Panc1 (cell line): ENCODE results near the gene TMEM175. TPM values are rescaled to one million over a fixed set of nuclear protein-coding genes. Genes with fewer than 3 reads are reported as not detected.
A peak's percentile ranks its signal among the peaks of the same experiment; 100 is the strongest.
"Not testable (repeated sequence)": the region's sequence is repeated elsewhere in the genome, so short reads cannot be mapped to it uniquely, and the experiment has no call there.

ENCODE experiments used
- ATAC-seq: fragments of 200-7000 bp; cut with Tn5 transposase; 2 replicates; pipeline ENCODE4 v1.9.1; 2020; ENCODE audit warnings: mild to moderate bottlenecking, moderate library complexity
- BruUV-seq: library from RNA; stranded (reverse); fragments of 400-500 nt; replicated peaks from 2 replicates; lab custom pipeline; 2021; lab: Mats Ljungman, UMichigan
- CTCF ChIA-PET: fragments of 300-600 bp; sonication (Branson Sonifier 250); formaldehyde crosslinking; loops from one replicate; lab custom pipeline; 2022; ENCODE audit warnings: antibody characterized with exemption; lab: Charles Lee
- POLR2A ChIA-PET: fragments of 300-600 bp; sonication (Branson Sonifier 250); formaldehyde crosslinking; loops from one replicate; lab custom pipeline; 2022; ENCODE audit warnings: antibody characterized with exemption; lab: Charles Lee
- DNase-seq: peaks from one replicate; pipeline ENCODE4 v3.0.0-alpha.2; 2010; ENCODE audit warnings: low read depth, low spot score
- H3K27ac ChIP-seq: 2 replicates; pipeline ENCODE4 v1.5.1; 2011; ENCODE audit warnings: mild to moderate bottlenecking, low read length, inconsistent platforms
- H3K27me3 ChIP-seq: fragments of 200-500 bp; sonication (Bioruptor generic); 2 replicates; pipeline ENCODE4 v1.6.0; 2014; ENCODE audit warnings: low read length, inconsistent platforms; ENCODE audit not compliant: control insufficient read depth, insufficient read depth
- H3K36me3 ChIP-seq: fragments of 200-500 bp; sonication (Bioruptor generic); 2 replicates; pipeline ENCODE4 v1.5.1; 2014; ENCODE audit warnings: inconsistent platforms, mild to moderate bottlenecking, low read length, moderate library complexity; ENCODE audit not compliant: control insufficient read depth, insufficient read depth
- H3K4me1 ChIP-seq: 2 replicates; pipeline ENCODE4 v1.5.1; 2011; ENCODE audit warnings: inconsistent platforms, mild to moderate bottlenecking, low read length, moderate library complexity; ENCODE audit not compliant: control insufficient read depth, insufficient read depth
- H3K4me3 ChIP-seq, 2 experiments: 2 replicates each; pipeline ENCODE4 v1.5.1; 2011 to 2012; ENCODE audit warnings: low read depth in 2 of 2, low read length in 2 of 2, mild to moderate bottlenecking in 2 of 2, inconsistent platforms in 1 of 2, moderate library complexity in 1 of 2
- H3K9me3 ChIP-seq: fragments of 200-500 bp; sonication (Bioruptor generic); 2 replicates; pipeline ENCODE4 v1.5.1; 2014; ENCODE audit warnings: low read depth, mild to moderate bottlenecking, inconsistent platforms, low read length, moderate library complexity; ENCODE audit not compliant: control insufficient read depth, insufficient read depth
- POLR2AphosphoS5 ChIP-seq: IDR thresholded peaks from 2 replicates; pipeline ENCODE4 v1.6.1; 2012; ENCODE audit warnings: mild to moderate bottlenecking, low read depth, low read length, moderate library complexity
- SIN3A ChIP-seq: IDR thresholded peaks from 2 replicates; pipeline ENCODE4 v1.6.1; 2012; ENCODE audit warnings: low read depth, mild to moderate bottlenecking, low read length, moderate library complexity, borderline replicate concordance; ENCODE audit not compliant: insufficient read depth
- TCF7L2 ChIP-seq: IDR thresholded peaks from 2 replicates; pipeline ENCODE4 v1.6.1; 2011; ENCODE audit warnings: mild to moderate bottlenecking, low read depth, low read length, inconsistent platforms
- in situ Hi-C: cut with HindIII; loops from 2 replicates; pipeline ENCODE4 v1.10.0; 2016; ENCODE audit warnings: low sequenced_read_pairs, low pct_unique_long_range_greater_than_20kb
- intact Hi-C: fragments of 100-400 bp; cut with micrococcal nuclease; formaldehyde crosslinking; loops from one replicate; pipeline ENCODE4 v1.10.0; 2022; ENCODE audit not compliant: unreplicated experiment
- total RNA-seq: library from RNA; stranded (reverse); gene quantifications from one replicate; pipeline ENCODE4 v1.2.1, GENCODE V29; 2021; ENCODE audit not compliant: unreplicated experiment
- TF ChIP-seq, protein P1 (sequence below): fragments of 450-650 bp; IDR thresholded peaks from 2 replicates; pipeline ENCODE4 v1.5.1; 2017; ENCODE audit warnings: mild to moderate bottlenecking
- TF ChIP-seq, protein P2 (sequence below), 2 experiments: IDR thresholded peaks; 2 replicates each; pipeline ENCODE4 v1.6.1; 2011 to 2012; ENCODE audit warnings: low read depth in 2 of 2, control low read depth in 1 of 2, low read length in 1 of 2, mild to moderate bottlenecking in 1 of 2, moderate library complexity in 1 of 2; ENCODE audit not compliant: insufficient read depth in 1 of 2

Gene TMEM175
- total RNA-seq, 1 experiment from 2014 or later: 21.8 TPM

GRCh38 chr4:973431-974397, 41.5 kb downstream of the TMEM175 start, which contains the start of gene DGKQ:
TSS of gene DGKQ (minus strand) at chr4:973569. CDS start at chr4:973482, 87 bp downstream.
- Histone ChIP-seq H3K27ac (peak within 1 kb of the TSS; percentile 17; the same call in 1 of the 2 replicates), H3K4me1 (peaks cover 6% of the 10 kb centered on the region; the same call in 1 of the 2 replicates), H3K4me3 (peak within 1 kb of the TSS; percentile 56 to 62), H3K27me3 (no peaks in the 10 kb centered on the region), H3K36me3 (no peaks in the 10 kb centered on the region), H3K9me3 (no peaks in the 10 kb centered on the region)
- intact Hi-C loops: no loop called here
- CTCF ChIA-PET: no interaction called here
- in situ Hi-C loops: no loop called here
- POLR2A ChIA-PET: no interaction called here
- DNase-seq (no peak), ATAC-seq (peak; percentile 84)
- BruUV-seq: no TSS peak
- TF ChIP-seq POLR2AphosphoS5 (no peak), TCF7L2 (no peak), SIN3A (no peak)
- TF ChIP-seq, protein P1, sequence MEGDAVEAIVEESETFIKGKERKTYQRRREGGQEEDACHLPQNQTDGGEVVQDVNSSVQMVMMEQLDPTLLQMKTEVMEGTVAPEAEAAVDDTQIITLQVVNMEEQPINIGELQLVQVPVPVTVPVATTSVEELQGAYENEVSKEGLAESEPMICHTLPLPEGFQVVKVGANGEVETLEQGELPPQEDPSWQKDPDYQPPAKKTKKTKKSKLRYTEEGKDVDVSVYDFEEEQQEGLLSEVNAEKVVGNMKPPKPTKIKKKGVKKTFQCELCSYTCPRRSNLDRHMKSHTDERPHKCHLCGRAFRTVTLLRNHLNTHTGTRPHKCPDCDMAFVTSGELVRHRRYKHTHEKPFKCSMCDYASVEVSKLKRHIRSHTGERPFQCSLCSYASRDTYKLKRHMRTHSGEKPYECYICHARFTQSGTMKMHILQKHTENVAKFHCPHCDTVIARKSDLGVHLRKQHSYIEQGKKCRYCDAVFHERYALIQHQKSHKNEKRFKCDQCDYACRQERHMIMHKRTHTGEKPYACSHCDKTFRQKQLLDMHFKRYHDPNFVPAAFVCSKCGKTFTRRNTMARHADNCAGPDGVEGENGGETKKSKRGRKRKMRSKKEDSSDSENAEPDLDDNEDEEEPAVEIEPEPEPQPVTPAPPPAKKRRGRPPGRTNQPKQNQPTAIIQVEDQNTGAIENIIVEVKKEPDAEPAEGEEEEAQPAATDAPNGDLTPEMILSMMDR: no peak
- TF ChIP-seq, protein P2, sequence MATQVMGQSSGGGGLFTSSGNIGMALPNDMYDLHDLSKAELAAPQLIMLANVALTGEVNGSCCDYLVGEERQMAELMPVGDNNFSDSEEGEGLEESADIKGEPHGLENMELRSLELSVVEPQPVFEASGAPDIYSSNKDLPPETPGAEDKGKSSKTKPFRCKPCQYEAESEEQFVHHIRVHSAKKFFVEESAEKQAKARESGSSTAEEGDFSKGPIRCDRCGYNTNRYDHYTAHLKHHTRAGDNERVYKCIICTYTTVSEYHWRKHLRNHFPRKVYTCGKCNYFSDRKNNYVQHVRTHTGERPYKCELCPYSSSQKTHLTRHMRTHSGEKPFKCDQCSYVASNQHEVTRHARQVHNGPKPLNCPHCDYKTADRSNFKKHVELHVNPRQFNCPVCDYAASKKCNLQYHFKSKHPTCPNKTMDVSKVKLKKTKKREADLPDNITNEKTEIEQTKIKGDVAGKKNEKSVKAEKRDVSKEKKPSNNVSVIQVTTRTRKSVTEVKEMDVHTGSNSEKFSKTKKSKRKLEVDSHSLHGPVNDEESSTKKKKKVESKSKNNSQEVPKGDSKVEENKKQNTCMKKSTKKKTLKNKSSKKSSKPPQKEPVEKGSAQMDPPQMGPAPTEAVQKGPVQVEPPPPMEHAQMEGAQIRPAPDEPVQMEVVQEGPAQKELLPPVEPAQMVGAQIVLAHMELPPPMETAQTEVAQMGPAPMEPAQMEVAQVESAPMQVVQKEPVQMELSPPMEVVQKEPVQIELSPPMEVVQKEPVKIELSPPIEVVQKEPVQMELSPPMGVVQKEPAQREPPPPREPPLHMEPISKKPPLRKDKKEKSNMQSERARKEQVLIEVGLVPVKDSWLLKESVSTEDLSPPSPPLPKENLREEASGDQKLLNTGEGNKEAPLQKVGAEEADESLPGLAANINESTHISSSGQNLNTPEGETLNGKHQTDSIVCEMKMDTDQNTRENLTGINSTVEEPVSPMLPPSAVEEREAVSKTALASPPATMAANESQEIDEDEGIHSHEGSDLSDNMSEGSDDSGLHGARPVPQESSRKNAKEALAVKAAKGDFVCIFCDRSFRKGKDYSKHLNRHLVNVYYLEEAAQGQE (IDR thresholded peaks at IDR 0.05; ENCODE audit: insufficient read depth in 1 of 2, low read depth in 2 of 2, low read length in 1 of 2): no peak

- TF ChIP-seq POLR2AphosphoS5: no peak
- no peak for TF ChIP-seq SIN3A
- TF ChIP-seq, protein P1: no peak
- TF ChIP-seq, protein P2 (IDR thresholded peaks at IDR 0.05; ENCODE audit: insufficient read depth in 1 of 2, low read depth in 2 of 2, low read length in 1 of 2): no peak
- TF ChIP-seq TCF7L2: no peak
- no peak overlapping the region for H3K27ac ChIP-seq
- peaks cover 9% of the 10 kb centered on the region; the same call in 1 of the 2 replicates for H3K4me1 ChIP-seq
- ChIA-PET POLR2A (no interaction called here), CTCF (no interaction called here)
- ATAC-seq (no peak), DNase-seq (no peak)
- no peaks in the 10 kb centered on the region for H3K36me3 ChIP-seq
- H3K9me3 ChIP-seq: no peaks in the 10 kb centered on the region
- no TSS peak for BruUV-seq
- intact Hi-C loops: no loop called here
- no peaks in the 10 kb centered on the region for H3K27me3 ChIP-seq
- in situ Hi-C loops: no loop called here
- H3K4me3 ChIP-seq: no peak overlapping the region
These were observed 42.4 kb downstream of the TMEM175 start for GRCh38 chr4:974668-975067.

- H3K4me1 ChIP-seq, H3K9me3 ChIP-seq, in situ Hi-C loops, intact Hi-C loops, H3K27ac ChIP-seq, H3K4me3 ChIP-seq, H3K27me3 ChIP-seq, POLR2A ChIA-PET, BruUV-seq, DNase-seq, H3K36me3 ChIP-seq, ATAC-seq, CTCF ChIA-PET: not testable (repeated sequence)
These were observed 43.8 kb downstream of the TMEM175 start for GRCh38 chr4:976016-976415.
